Cardiac muscle cell (in vitro differentiated cells and primary cell): ENCODE results near the gene NCAM2. TPM values are rescaled to one million over a fixed set of nuclear protein-coding genes. Genes with fewer than 3 reads are reported as not detected.
A peak's percentile ranks its signal among the peaks of the same experiment; 100 is the strongest.

Source experiments
- DNase-seq, 2 donors: peaks; one replicate each; pipeline versions ENCODE4 v3.0.0 to v3.0.0-alpha.2; 2010 to 2017; ENCODE audit warnings: low read depth in 1 of 2, low spot score in 1 of 2
- H3K27ac ChIP-seq: fragments of 200-600 bp; sonication (generic); 2 replicates; pipeline ENCODE4 v1.5.1; 2016
- H3K27me3 ChIP-seq: fragments of 200-600 bp; sonication (generic); 2 replicates; pipeline ENCODE4 v1.6.0; 2016; ENCODE audit warnings: control low read depth
- H3K36me3 ChIP-seq: fragments of 200-600 bp; sonication (generic); 2 replicates; pipeline ENCODE4 v1.5.1; 2016; ENCODE audit warnings: control low read depth
- H3K4me1 ChIP-seq: fragments of 200-600 bp; sonication (generic); 2 replicates; pipeline ENCODE4 v1.8.1; 2017; ENCODE audit warnings: low read depth, mild to moderate bottlenecking, mixed run types
- H3K4me3 ChIP-seq: fragments of 200-600 bp; sonication (generic); 2 replicates; pipeline ENCODE4 v1.5.1; 2016; ENCODE audit warnings: mild to moderate bottlenecking
- H3K9me3 ChIP-seq: fragments of 200-600 bp; sonication (generic); 2 replicates; pipeline ENCODE4 v1.5.1; 2017; ENCODE audit warnings: low read depth, mild to moderate bottlenecking, control low read depth
- polyA plus RNA-seq: library from polyadenylated mRNA; unstranded; fragments of >200 nt; fragmentation: Nextera tagmentation; extraction: Ambion mirVana; gene quantifications from 2 replicates; pipeline ENCODE4 v1.2.1, GENCODE V29; 2016
- total RNA-seq: library from RNA; depleted of rRNA; stranded (reverse); fragments of >200 nt; gene quantifications from 2 replicates; pipeline ENCODE4 v1.2.3, GENCODE V29; 2016
- TF ChIP-seq, protein P1 (sequence below): IDR thresholded peaks from 2 replicates; pipeline ENCODE4 v1.5.1; 2012; ENCODE audit warnings: low read depth, mild to moderate bottlenecking, low read length

Gene NCAM2
- total and polyA plus RNA-seq, 2 experiments from 2014 or later = 0.45 to 2.6 TPM

DNA sequence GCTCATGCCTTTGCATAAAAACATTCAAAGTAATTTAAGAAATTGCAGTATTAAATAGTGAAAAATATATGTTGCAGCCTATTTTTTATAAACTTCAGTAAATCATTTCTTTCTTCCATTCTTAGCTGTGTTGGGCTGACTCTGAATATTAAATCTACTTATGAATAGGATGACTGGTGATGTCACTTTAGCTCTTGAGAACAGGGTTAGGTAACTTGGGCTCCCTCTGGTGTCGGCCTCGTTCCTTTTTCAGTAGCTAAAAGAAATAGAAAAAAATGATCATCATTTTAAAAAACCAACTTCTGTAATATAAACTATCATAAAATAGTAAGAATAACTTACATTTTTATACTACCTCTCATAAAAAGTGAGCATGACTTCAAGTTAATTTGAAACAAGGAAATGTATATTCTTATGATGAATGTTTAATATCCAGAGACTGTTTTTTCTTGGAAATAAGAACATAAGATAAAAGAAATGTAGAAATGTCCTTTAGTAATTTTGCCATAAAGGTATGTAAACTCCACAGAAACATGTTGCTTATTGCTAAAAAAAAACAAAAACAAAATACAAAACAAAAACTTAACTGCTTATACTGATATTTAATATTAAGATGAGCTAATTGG lies 26.8 kb upstream of the NCAM2 start:
- Histone ChIP-seq H3K4me1 (no peaks in the 10 kb centered on the region), H3K27me3 (no peaks in the 10 kb centered on the region), H3K27ac (no peak overlapping the region), H3K9me3 (no peaks in the 10 kb centered on the region), H3K4me3 (no peak overlapping the region), H3K36me3 (no peaks in the 10 kb centered on the region)
- DNase-seq = peak; percentile 72 to 73
- TF ChIP-seq, protein P1, sequence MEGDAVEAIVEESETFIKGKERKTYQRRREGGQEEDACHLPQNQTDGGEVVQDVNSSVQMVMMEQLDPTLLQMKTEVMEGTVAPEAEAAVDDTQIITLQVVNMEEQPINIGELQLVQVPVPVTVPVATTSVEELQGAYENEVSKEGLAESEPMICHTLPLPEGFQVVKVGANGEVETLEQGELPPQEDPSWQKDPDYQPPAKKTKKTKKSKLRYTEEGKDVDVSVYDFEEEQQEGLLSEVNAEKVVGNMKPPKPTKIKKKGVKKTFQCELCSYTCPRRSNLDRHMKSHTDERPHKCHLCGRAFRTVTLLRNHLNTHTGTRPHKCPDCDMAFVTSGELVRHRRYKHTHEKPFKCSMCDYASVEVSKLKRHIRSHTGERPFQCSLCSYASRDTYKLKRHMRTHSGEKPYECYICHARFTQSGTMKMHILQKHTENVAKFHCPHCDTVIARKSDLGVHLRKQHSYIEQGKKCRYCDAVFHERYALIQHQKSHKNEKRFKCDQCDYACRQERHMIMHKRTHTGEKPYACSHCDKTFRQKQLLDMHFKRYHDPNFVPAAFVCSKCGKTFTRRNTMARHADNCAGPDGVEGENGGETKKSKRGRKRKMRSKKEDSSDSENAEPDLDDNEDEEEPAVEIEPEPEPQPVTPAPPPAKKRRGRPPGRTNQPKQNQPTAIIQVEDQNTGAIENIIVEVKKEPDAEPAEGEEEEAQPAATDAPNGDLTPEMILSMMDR = peak; percentile 58

DNA sequence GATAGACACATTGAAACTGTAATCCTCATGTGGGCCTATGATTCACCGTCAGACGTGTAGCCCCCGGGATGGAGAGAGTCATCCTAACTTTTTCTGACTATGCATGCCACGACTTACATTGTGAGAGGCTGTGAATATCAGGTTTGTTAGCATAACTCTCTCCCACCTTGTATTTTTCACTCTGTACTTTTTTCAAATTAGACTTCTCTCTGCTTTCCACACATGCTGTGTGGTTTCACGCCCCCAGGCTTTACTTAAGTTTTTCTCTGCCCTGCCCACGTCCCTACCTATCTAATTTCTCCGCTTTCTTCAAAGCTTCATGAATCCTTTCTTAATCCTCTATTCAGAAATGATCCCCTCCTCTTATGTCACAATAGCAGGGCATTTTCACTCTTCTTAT lies 3.4 kb upstream of the NCAM2 start:
- no peaks in the 10 kb centered on the region for H3K9me3 ChIP-seq
- TF ChIP-seq, protein P1 = no peak
- H3K27me3 ChIP-seq = peaks cover 41% of the 10 kb centered on the region
- H3K36me3 ChIP-seq = no peaks in the 10 kb centered on the region
- H3K27ac ChIP-seq = no peak overlapping the region
- H3K4me1 ChIP-seq = no peaks in the 10 kb centered on the region
- no peak for DNase-seq
- no peak overlapping the region for H3K4me3 ChIP-seq

DNA sequence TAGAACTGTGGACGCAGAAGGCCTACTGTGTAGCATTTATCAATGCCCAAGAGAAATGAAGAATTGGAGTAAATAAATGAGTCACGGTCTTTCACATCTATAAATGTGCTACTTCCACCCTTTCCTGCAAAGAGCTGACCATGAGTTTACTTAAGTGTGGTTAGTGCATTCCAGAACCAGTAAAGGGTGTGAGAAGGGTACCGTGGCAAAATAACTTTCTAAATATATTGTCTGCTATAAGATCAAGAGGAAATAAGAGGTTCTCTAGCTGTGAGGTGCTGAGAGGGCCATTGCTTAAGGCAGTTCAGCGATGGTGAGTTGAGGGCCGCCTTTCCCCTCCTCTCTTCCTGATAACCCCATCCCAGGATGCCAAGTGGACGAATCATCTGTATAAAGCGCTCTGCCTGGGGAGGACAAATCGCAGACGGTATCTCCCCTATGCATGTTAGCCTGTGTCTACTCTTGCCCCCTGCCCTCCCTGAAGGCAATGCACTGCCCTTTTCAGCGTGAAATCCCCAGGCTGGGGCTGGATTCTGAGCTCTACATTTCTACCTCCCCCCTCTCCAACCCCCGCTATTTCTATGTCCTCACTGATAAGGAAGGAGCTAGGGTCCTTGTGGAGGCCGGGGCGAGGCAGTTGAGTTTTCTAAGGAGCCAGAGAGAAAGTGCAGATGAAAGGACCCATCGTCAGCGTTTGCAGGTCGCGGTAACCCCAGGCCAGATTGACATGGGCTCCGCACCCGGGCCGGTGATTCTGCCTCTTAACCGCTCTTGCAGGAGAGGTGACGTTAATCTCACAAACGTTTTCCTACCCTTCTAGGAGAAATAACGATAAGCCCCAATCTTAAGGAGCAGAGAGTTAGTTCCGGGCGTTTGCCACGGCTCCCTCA lies 1.5 kb upstream of the NCAM2 start:
- H3K36me3 ChIP-seq = no peaks in the 10 kb centered on the region
- peaks cover 41% of the 10 kb centered on the region for H3K27me3 ChIP-seq
- H3K4me3 ChIP-seq = peak overlapping the region; percentile 46
- TF ChIP-seq, protein P1 = no peak
- no peak overlapping the region for H3K27ac ChIP-seq
- DNase-seq = peak; percentile 19 to 42
- H3K4me1 ChIP-seq = no peaks in the 10 kb centered on the region
- H3K9me3 ChIP-seq = no peaks in the 10 kb centered on the region

DNA sequence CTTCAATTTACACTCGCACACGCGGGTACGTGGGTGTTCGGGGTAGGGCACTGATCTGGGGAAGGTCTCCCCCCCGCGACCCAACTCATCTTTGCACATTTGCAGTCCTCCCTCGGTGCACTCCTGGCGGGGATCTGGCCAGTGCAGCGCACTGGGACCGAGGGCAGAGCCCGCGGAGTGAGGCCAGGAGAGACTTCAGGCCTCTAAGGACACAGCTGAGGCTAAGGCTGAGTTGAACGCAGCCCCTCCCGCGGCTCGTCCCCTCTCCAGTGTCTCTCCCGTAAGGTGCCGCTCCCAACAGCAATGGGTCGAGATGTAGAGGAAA lies 936 bp upstream of the NCAM2 start:
- TF ChIP-seq, protein P1 = no peak
- Histone ChIP-seq H3K27me3 (peaks cover 41% of the 10 kb centered on the region), H3K27ac (no peak overlapping the region), H3K9me3 (no peaks in the 10 kb centered on the region), H3K4me1 (no peaks in the 10 kb centered on the region), H3K36me3 (no peaks in the 10 kb centered on the region), H3K4me3 (peak overlapping the region; percentile 46)
- DNase-seq = peak; percentile 13 to 21

DNA sequence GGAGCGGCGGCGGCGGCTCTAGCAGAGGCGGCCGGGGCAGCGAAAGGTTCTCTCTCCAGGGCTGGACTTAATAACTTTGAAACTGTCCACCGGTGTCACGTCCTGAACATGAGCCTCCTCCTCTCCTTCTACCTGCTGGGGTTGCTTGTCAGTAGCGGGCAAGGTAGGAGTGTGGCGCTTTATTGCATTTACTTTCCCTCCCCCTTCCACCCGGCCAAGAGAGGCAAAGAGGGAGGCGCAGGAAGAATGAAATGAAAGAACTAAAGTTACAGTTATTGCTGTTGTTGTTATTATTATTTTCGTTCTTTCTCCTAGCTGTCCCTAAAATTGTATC lies 214 bp downstream of the NCAM2 start:
- Histone ChIP-seq H3K4me1 (no peaks in the 10 kb centered on the region), H3K27me3 (peaks cover 31% of the 10 kb centered on the region), H3K27ac (no peak overlapping the region), H3K4me3 (peak overlapping the region; percentile 46), H3K9me3 (no peaks in the 10 kb centered on the region), H3K36me3 (no peaks in the 10 kb centered on the region)
- TF ChIP-seq, protein P1 = no peak
- no peak for DNase-seq
